RPMI7951 (cell line): Measurements from ENCODE around the gene SVOPL. TPM values are rescaled to one million over a fixed set of nuclear protein-coding genes. Genes with fewer than 3 reads are reported as not detected.
A peak's percentile ranks its signal among the peaks of the same experiment; 100 is the strongest.
"Not testable (repeated sequence)": the region's sequence is repeated elsewhere in the genome, so short reads cannot be mapped to it uniquely, and the experiment has no call there.

ENCODE experiments used
- DNase-seq: peaks from one replicate; pipeline ENCODE4 v3.0.0-alpha.2; 2012; ENCODE audit warnings: low read depth
- total RNA-seq: library from RNA; depleted of rRNA; stranded (reverse); fragments of >200 nt; shearing (Covaris generic); gene quantifications from 2 replicates; pipeline ENCODE4 v1.2.3, GENCODE V29; 2014

SVOPL gene
- total RNA-seq, 1 experiment from 2014 or later, result not detected

- no peak for DNase-seq
Measured at GRCh38 chr7:138699661-138700060, 1.5 kb downstream of the SVOPL start.

GRCh38 chr7:138698281-138698680, 2.9 kb downstream of the SVOPL start:
- DNase-seq, result no peak

DNA sequence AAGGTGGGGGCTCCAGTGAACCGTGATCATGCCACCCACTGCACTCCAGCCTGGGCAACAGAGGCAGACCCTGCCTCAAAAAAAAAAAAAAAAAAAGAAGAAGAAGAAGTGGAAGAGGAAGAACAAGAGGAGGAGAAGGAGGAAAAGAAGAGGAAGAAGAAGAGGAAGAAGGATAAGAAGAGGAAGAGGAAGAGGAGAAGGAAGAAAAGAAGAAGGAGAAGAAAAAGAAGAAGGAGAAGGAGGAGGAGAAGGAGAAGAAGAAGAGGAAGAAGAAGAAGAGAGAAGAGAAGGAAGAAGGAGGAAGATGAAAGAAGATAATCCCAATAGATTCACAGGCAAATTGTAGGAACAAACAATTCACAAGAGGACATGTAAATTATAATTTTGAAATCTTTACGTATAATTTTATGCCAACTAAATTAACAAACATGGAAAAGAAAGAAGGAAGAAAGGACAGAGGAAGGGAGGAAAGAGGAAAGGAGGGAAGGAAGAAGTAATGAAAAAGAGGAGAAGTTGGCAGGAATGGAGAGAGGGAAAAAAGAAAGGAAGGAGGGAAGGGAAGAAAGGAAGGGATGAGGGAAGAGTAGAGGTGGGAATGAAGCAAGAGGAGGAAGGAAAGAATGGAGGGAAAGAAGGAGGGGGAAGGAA, 3.5 kb downstream of the SVOPL start:
- DNase-seq, result no peak

DNA sequence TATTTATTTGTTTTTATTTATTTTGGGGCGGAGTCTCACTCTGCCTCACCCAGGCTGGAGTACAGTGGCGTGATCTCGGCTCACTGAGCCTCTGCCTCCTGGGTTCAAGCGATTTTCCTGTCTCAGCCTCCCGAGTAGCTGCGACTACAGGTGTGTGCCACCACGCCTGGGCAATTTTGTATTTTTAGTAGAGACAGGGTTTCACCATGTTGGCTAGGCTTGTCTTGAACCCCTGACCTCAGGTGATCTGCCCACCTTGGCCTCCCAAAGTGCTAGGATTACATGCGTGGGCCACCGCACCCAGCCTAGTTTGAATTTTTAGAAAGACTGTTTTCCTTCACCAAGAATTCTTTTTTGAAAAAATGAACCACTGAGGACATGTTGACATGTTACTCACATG, 5.4 kb downstream of the SVOPL start:
- DNase-seq, result not testable (repeated sequence)

- no peak for DNase-seq
Measured at GRCh38 chr7:138695106-138695505, 6.1 kb downstream of the SVOPL start.

GRCh38 chr7:138691178-138691577, 10.0 kb downstream of the SVOPL start:
- no peak for DNase-seq

DNA sequence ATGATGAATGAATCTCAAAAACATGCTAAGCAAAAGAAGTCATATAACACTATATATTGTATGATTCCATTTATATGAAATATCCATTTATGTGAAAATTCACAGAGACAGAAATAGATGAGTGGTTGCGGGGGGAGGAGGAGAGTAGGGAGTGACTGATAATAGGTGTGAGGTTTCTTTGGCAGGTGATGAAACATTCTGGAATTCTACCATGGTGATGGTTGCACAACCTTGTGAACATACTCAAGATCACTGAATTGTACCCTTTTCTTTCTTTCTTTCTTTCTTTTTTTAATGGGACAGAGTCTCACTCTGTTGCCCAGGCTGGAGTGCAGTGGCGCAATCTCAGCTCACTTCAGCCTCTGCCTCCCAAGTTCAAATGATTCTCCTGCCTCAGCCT, 10.7 kb downstream of the SVOPL start:
- DNase-seq, result no peak

DNA sequence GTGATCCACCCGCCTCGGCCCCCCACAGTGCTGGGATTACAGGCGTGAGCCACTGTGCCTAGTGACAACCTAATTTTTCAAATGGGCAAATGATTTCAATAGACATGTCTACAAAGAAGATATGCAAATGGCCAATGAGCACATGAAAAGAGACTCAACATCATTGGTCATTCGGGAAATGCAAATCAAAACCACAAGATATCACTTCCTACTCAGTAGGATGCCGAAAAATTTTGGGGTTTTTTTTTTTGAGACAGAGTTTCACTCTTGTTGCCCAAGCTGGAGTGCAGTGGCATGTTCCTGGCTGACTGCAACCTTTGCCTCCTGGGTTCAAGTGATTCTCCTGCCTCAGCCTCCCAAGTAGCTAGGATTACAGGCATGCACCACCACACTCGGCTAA, 13.1 kb downstream of the SVOPL start:
- not testable (repeated sequence) for DNase-seq

GRCh38 chr7:138684340-138684739, 16.8 kb downstream of the SVOPL start:
- no peak for DNase-seq

GRCh38 chr7:138679793-138680192, 21.4 kb downstream of the SVOPL start:
- no peak for DNase-seq

- DNase-seq, result no peak
Measured at GRCh38 chr7:138670594-138670993, 30.6 kb downstream of the SVOPL start.

DNA sequence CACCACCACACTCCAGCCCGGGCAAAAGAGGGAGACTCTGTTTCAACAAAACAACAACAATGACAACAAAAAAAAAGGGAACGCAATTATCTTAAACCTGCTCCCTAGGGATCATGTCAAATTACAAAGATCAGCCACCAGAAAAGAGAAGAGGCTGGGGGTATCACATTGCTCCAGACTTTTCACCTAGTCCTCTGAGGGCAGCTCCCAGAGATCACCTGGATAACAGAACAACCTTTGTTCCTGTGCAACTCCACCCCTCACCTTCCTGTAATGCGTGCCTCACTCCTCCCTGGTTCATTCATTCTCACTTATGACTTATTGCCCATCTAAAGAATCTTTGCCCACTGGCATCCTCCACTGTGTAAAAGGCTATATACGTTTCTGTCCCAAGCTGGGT, 31.8 kb downstream of the SVOPL start:
- DNase-seq, result no peak

GRCh38 chr7:138668946-138669345, 32.2 kb downstream of the SVOPL start:
- DNase-seq, result no peak

- no peak for DNase-seq
Measured at GRCh38 chr7:138668229-138668596, 32.9 kb downstream of the SVOPL start.

GRCh38 chr7:138667535-138668228, 33.5 kb downstream of the SVOPL start:
- peak; percentile 49 for DNase-seq

- no peak for DNase-seq
Measured at GRCh38 chr7:138666385-138666784, 34.8 kb downstream of the SVOPL start.

- no peak for DNase-seq
Measured at GRCh38 chr7:138665669-138666140, 35.5 kb downstream of the SVOPL start.

DNA sequence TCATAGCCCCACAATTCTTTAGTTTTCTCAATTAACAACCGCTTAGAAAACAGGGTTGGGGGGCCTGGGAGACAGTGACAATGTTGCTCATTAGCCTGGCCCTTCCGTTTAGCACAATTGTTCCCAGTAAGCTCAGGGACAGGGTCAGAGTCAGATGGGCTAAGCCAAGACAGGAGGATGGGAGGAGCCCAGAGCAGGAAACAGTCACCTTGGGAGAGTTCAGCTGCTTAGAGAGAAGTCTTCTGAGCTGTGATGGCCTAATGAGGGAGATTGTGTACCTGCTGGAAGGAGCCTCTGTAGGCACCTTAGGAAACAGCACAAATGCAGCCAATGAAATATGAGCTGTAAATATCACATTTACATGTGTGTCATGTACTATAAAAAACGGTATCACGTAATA, 35.9 kb downstream of the SVOPL start:
- no peak for DNase-seq

DNA sequence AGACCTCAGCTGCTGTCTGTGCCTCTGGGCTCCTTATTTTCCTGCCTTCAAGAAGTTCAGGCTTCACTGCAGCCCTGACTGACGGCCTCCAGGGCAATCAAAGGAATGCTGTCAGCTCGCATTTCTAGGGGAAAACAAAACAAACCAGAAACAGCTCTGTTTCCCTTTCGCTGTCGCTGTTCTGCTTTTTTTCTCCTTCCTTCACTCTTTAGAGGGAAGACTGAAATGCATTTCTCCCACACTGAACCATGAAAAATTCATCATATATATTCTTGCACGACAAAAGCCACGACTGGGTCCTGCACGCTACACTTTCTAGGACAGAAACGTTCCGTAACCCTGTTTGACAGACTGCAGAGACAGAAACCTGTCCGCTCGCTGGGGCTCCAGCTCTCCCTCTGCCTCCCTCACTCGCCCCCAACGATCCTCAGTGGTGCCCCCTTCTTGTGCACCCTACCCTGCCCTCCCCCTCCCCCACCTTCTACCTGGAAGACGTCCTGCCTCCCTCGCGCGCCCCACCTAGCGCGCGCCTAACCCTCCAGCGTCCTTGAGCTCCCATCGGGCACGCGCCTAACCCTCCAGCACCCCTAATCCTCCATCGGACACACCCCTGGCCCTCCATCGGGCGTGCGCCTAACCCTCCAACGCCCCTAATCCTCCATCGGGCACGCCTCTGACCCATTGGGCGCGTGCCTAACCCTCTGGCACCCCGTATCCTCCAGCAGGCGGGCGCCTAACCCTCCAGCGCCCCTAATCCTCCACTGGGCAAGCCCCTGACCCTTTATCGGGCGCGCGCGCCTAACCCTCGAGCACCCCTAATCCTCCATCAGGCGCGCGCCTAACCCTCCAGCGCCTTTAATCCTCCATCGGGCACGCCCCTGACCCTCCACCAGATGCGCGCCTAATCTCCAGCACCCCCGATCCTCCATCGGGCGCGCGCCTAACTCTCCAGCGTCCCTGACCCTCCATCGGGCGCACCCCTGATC, 37.1 kb downstream of the SVOPL start:
- peak; percentile 23 for DNase-seq

- DNase-seq, result no peak
Measured at GRCh38 chr7:138662991-138663320, 38.2 kb downstream of the SVOPL start.

DNA sequence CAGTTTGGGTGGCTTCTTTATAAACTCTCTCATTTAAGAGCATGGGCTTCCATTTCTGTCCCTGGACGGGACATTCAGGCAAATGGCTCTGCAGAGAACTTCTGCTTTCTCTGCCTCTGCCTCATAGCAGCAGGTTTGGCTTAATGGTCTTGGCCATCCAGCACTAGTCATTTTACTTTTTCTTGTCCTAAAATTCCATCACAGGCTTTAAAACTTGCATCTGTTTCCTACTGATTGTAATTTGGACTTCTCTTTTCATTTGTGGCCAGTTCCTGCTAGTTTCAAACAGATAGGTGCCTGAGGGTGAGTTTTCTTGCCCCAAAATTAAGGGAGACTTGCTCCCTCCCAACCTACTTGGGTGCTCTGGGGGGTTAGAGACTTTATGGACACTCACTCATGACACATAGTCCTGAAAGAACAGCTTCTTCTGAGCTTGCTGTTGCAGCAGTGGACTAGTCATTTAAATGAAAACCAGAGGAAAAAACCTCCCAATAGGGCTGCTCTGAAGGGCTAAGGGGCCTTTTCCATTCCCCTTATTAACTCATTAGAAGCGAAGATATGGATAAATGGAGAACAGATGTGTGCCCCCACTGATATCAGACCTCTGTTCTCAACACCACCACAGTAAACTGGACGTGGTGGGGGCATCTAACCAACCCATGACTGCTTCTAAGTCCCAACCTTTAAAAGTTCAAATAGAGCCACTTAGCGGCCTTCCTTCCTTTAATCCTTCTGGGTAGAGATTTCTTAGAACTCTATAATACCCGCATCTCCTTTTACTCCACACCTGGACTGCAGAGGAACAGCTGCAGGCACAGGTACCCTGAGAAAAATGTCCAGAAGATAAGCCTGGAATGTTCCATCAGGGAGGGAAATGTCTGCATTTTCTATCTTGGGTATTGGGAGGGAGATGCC, 38.8 kb downstream of the SVOPL start:
- DNase-seq, result no peak
